Measurements from ENCODE around the gene VEGFC.

The VEGFC gene, protein sequence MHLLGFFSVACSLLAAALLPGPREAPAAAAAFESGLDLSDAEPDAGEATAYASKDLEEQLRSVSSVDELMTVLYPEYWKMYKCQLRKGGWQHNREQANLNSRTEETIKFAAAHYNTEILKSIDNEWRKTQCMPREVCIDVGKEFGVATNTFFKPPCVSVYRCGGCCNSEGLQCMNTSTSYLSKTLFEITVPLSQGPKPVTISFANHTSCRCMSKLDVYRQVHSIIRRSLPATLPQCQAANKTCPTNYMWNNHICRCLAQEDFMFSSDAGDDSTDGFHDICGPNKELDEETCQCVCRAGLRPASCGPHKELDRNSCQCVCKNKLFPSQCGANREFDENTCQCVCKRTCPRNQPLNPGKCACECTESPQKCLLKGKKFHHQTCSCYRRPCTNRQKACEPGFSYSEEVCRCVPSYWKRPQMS

DNA sequence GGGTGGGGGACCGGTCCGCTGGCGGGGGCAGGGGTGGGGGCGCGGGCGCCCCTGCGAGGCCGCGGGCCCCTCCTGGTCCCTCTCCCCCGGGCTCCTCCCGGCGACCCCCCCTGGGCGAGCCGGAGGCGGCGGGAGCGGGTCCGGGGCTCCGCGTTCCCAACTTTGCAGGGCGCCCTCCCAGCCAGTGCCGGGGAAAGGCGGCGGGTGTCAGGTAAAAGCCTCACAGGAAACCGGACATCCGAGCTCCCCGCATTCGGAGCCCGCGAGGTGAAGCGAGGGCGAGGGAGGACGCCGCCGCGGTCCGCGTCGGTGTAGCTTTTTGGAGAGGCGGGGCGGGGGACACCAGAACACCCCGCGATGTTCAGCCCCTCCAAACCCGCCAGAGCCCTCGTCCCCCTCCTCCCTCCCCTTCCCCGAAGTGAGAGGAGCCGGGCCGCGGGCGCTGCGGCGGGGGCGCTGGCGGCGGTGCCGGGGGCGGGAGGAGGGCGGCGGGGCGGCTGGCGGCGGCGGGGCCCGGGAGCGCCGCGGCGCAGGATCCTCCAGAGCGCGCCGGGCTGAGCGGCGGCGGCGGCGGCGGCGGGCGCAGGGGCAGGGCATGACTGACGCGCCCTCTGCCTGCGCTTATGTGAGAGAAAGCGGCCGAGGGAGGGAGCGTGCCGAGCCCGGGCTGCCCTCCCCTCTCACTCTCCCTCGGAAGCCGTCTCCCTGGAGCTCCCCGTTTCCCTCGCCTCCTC, at the start of gene VEGFC:
Gene VEGFC, minus strand, starts transcription at position 597 of the 734 bp plus-strand sequence. CDS start 611 bp downstream, outside the sequence.
- peak within 1 kb of the TSS; percentile 80 for H3K4me3 ChIP-seq (ENCODE audit: severe bottlenecking)
- H3K36me3 ChIP-seq (ENCODE audit: low read depth) = peaks cover 24% of the 10 kb centered on the region
- TF ChIP-seq, protein P1, sequence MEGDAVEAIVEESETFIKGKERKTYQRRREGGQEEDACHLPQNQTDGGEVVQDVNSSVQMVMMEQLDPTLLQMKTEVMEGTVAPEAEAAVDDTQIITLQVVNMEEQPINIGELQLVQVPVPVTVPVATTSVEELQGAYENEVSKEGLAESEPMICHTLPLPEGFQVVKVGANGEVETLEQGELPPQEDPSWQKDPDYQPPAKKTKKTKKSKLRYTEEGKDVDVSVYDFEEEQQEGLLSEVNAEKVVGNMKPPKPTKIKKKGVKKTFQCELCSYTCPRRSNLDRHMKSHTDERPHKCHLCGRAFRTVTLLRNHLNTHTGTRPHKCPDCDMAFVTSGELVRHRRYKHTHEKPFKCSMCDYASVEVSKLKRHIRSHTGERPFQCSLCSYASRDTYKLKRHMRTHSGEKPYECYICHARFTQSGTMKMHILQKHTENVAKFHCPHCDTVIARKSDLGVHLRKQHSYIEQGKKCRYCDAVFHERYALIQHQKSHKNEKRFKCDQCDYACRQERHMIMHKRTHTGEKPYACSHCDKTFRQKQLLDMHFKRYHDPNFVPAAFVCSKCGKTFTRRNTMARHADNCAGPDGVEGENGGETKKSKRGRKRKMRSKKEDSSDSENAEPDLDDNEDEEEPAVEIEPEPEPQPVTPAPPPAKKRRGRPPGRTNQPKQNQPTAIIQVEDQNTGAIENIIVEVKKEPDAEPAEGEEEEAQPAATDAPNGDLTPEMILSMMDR (IDR thresholded peaks at IDR 0.05; ENCODE audit: poor library complexity, severe bottlenecking) = peak; percentile 20
- H3K9me3 ChIP-seq (ENCODE audit: severe bottlenecking) = no peaks in the 10 kb centered on the region
- no peaks in the 10 kb centered on the region for H3K27me3 ChIP-seq (ENCODE audit: insufficient read depth, poor library complexity, severe bottlenecking)
- peak; percentile 62 for ATAC-seq (ENCODE audit: low read depth)
- peak within 1 kb of the TSS; percentile 94 for H3K27ac ChIP-seq (ENCODE audit: poor library complexity, severe bottlenecking)
- peaks cover 50% of the 10 kb centered on the region for H3K4me1 ChIP-seq (ENCODE audit: insufficient read depth, poor library complexity, severe bottlenecking)
- DNase-seq (ENCODE audit: low spot score) = peak; percentile 71

DNA sequence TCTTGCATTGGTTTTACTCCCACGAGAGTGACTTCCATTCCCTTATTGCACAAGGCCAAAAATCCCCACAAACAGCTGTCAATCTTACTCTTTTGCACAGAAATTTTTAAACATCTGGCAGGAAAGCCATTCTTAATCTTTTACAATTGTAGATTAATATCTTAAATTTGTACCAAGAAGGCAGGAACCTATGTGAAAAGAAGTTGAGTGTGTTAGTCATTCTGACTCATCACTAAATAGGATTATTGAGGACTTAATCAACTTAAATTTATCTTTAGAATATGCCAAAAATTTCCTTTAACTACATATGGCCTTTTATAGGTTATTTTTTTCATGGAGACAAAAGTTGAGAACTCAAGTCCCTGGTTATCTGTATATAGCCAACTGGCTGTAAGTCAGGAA, 49.0 kb upstream of the VEGFC start:
- Histone ChIP-seq H3K27me3 (ENCODE audit: insufficient read depth, poor library complexity, severe bottlenecking) (no peaks in the 10 kb centered on the region), H3K9me3 (ENCODE audit: severe bottlenecking) (no peaks in the 10 kb centered on the region), H3K36me3 (ENCODE audit: low read depth) (no peaks in the 10 kb centered on the region), H3K27ac (ENCODE audit: poor library complexity, severe bottlenecking) (peak overlapping the region; percentile 91), H3K4me3 (ENCODE audit: severe bottlenecking) (no peak overlapping the region), H3K4me1 (ENCODE audit: insufficient read depth, poor library complexity, severe bottlenecking) (peaks cover 63% of the 10 kb centered on the region)
- TF ChIP-seq, protein P1 (IDR thresholded peaks at IDR 0.05; ENCODE audit: poor library complexity, severe bottlenecking) = no peak
- DNase-seq (ENCODE audit: low spot score) = no peak
- peak; percentile 65 for ATAC-seq (ENCODE audit: low read depth)

DNA sequence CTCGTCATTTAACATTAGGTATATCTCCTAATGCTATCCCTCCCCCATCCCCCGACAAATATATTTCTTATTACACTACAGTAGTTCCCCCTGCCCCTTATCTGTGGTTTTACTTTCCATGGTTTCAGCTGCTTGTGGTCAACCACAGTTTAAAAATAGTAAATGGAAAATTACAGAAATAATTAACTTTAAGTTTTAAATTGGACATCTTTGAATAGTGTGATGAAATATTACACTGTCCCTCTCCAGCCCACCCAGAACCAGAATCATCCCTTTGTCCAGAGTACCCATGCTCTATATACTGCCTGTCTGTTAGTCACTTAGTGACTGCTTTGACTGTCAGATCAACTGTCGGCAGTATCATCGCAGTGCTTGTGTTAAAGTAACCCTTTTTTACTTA, 47.4 kb upstream of the VEGFC start:
- Histone ChIP-seq H3K4me3 (ENCODE audit: severe bottlenecking) (no peak overlapping the region), H3K9me3 (ENCODE audit: severe bottlenecking) (no peaks in the 10 kb centered on the region), H3K36me3 (ENCODE audit: low read depth) (no peaks in the 10 kb centered on the region), H3K27me3 (ENCODE audit: insufficient read depth, poor library complexity, severe bottlenecking) (no peaks in the 10 kb centered on the region), H3K27ac (ENCODE audit: poor library complexity, severe bottlenecking) (peak overlapping the region; percentile 91), H3K4me1 (ENCODE audit: insufficient read depth, poor library complexity, severe bottlenecking) (peaks cover 52% of the 10 kb centered on the region)
- no peak for DNase-seq (ENCODE audit: low spot score)
- TF ChIP-seq, protein P1 (IDR thresholded peaks at IDR 0.05; ENCODE audit: poor library complexity, severe bottlenecking) = no peak
- ATAC-seq (ENCODE audit: low read depth) = no peak

DNA sequence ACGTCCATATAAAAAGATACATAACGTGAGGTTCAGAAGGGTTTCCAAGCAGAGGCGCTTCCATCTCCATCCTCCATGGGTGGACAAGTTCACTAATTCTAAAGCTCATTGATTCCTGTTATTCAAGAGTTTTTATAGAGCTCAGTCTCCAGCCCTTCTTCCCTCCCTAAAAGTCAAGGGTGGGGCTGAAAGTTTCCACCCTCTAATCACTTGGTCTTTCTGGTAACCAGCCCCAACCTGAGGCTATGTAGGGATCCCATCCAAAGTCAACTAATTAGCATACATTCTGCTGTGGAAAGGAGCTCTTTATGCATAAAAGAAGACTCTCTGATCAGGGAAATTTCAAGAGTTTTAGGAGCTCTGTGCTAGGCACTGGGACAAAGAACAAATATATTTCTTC, 46.9 kb upstream of the VEGFC start:
- H3K27me3 ChIP-seq (ENCODE audit: insufficient read depth, poor library complexity, severe bottlenecking) = no peaks in the 10 kb centered on the region
- TF ChIP-seq, protein P1 (IDR thresholded peaks at IDR 0.05; ENCODE audit: poor library complexity, severe bottlenecking) = no peak
- no peaks in the 10 kb centered on the region for H3K36me3 ChIP-seq (ENCODE audit: low read depth)
- peaks cover 51% of the 10 kb centered on the region for H3K4me1 ChIP-seq (ENCODE audit: insufficient read depth, poor library complexity, severe bottlenecking)
- DNase-seq (ENCODE audit: low spot score) (no peak), ATAC-seq (ENCODE audit: low read depth) (no peak)
- H3K27ac ChIP-seq (ENCODE audit: poor library complexity, severe bottlenecking) = peak overlapping the region; percentile 91
- H3K4me3 ChIP-seq (ENCODE audit: severe bottlenecking) = no peak overlapping the region
- no peaks in the 10 kb centered on the region for H3K9me3 ChIP-seq (ENCODE audit: severe bottlenecking)

Measured in RWPE2 (cell line).